SK-N-SH (cell line): ENCODE results near the gene WDR86. TPM values are rescaled to one million over a fixed set of nuclear protein-coding genes. Genes with fewer than 3 reads are reported as not detected.
A peak's percentile ranks its signal among the peaks of the same experiment; 100 is the strongest.

ENCODE experiments used
- CHD2 ChIP-seq: fragments of 150-350 bp; IDR thresholded peaks from 2 replicates; pipeline ENCODE4 v1.6.1; 2018; ENCODE audit warnings: low read length; ENCODE audit not compliant: partially characterized antibody
- ELF1 ChIP-seq: IDR thresholded peaks from 2 replicates; pipeline ENCODE4 v1.4.0; 2012
- EP300 ChIP-seq, 2 experiments: IDR thresholded peaks; 2 replicates each; pipeline versions ENCODE4 v1.4.0 to v1.6.1; 2012; ENCODE audit warnings: borderline replicate concordance in 1 of 2, low read depth in 1 of 2, low read length in 1 of 2
- FOSL2 ChIP-seq: IDR thresholded peaks from 2 replicates; pipeline ENCODE4 v1.4.0; 2012; ENCODE audit warnings: low read depth, mild to moderate bottlenecking, moderate library complexity, borderline replicate concordance
- FOXJ3 ChIP-seq: sonication (generic); formaldehyde crosslinking; IDR thresholded peaks from 2 replicates; pipeline ENCODE4 v1.5.1; 2020; ENCODE audit warnings: mild to moderate bottlenecking, missing genetic modification reagents
- FOXM1 ChIP-seq: IDR thresholded peaks from 2 replicates; pipeline ENCODE4 v1.4.0; 2012; ENCODE audit warnings: low read depth, mild to moderate bottlenecking
- MEF2A ChIP-seq: IDR thresholded peaks from 2 replicates; pipeline ENCODE4 v1.4.0; 2012; ENCODE audit warnings: low read depth, borderline replicate concordance
- NFIC ChIP-seq: IDR thresholded peaks from 2 replicates; pipeline ENCODE4 v1.4.0; 2012; ENCODE audit warnings: borderline replicate concordance
- NRF1 ChIP-seq: IDR thresholded peaks from 2 replicates; pipeline ENCODE4 v1.6.1; 2012; ENCODE audit warnings: low read depth, mild to moderate bottlenecking, low read length
- PBX3 ChIP-seq: IDR thresholded peaks from 2 replicates; pipeline ENCODE4; 2012
- REST ChIP-seq: IDR thresholded peaks from 2 replicates; pipeline ENCODE4 v1.6.1; 2012; ENCODE audit warnings: mild to moderate bottlenecking, low read depth, low read length, moderate library complexity
- RXRA ChIP-seq: IDR thresholded peaks from 2 replicates; pipeline ENCODE4 v1.4.0; 2012; ENCODE audit warnings: low read depth, mild to moderate bottlenecking, borderline replicate concordance
- SMC3 ChIP-seq: IDR thresholded peaks from 2 replicates; pipeline ENCODE4 v1.6.1; 2012; ENCODE audit warnings: low read depth, low read length, improper control_type of control experiment
- TCF12 ChIP-seq: IDR thresholded peaks from 2 replicates; pipeline ENCODE4 v1.4.0; 2012
- TEAD4 ChIP-seq: IDR thresholded peaks from 2 replicates; pipeline ENCODE4 v1.4.0; 2012; ENCODE audit warnings: mild to moderate bottlenecking, borderline replicate concordance; ENCODE audit not compliant: insufficient read depth
- USF2 ChIP-seq: fragments of 150-350 bp; IDR thresholded peaks from 2 replicates; pipeline ENCODE4 v1.6.1; 2017; ENCODE audit warnings: antibody characterized with exemption, low read length, low read depth, borderline replicate concordance
- YY1 ChIP-seq: IDR thresholded peaks from 2 replicates; pipeline ENCODE4 v1.4.0; 2012; ENCODE audit warnings: low read depth, mild to moderate bottlenecking
- polyA plus RNA-seq, 3 experiments: library from polyadenylated mRNA; depleted of rRNA; stranded (reverse); fragments of >200 nt; gene quantifications; 2 replicates each; pipeline ENCODE4 v1.2.3, GENCODE V29; 2012

WDR86 gene
- polyA plus RNA-seq, 1 of the 3 experiments (the other 2 are of a cell fraction) = 1.0 TPM

- TF ChIP-seq REST = no peak
- no peak for TF ChIP-seq FOXM1
- TF ChIP-seq YY1 = no peak
- no peak for TF ChIP-seq ELF1
- 0 out of 2 replicates have a peak, but pooled peaks have one; percentile 18 for TF ChIP-seq TEAD4
- TF ChIP-seq USF2 = no peak
- peak; percentile 87 for TF ChIP-seq PBX3
- TF ChIP-seq NRF1 = no peak
- no peak for TF ChIP-seq FOXJ3 (CRISPR knock-in tag)
- no peak for TF ChIP-seq SMC3
- peak; percentile 60 to 63; a peak in 3 of 4 replicates for TF ChIP-seq EP300 (IDR thresholded peaks at IDR 0.05; ENCODE audit: borderline replicate concordance in 1 of 2, low read depth in 1 of 2, low read length in 1 of 2)
- no peak for TF ChIP-seq RXRA
- peak; percentile 88 for TF ChIP-seq TCF12
- peak; percentile 93 for TF ChIP-seq NFIC
- no peak for TF ChIP-seq MEF2A
- peak; percentile 12 for TF ChIP-seq CHD2
- TF ChIP-seq FOSL2 = peak; percentile 69; the same call in 1 of the 2 replicates
Observed at GRCh38 chr7:151346470-151346769, 63.4 kb downstream of the WDR86 start (continued).
